Measurements from ENCODE around the gene KRTAP2-1. TPM values are rescaled to one million over a fixed set of nuclear protein-coding genes. Genes with fewer than 3 reads are reported as not detected.
"Not testable (repeated sequence)": the region's sequence is repeated elsewhere in the genome, so short reads cannot be mapped to it uniquely, and the experiment has no call there.

Gene KRTAP2-1
- polyA plus RNA-seq, 2 of the 4 experiments (the other 2 are of a cell fraction) = not detected

DNA sequence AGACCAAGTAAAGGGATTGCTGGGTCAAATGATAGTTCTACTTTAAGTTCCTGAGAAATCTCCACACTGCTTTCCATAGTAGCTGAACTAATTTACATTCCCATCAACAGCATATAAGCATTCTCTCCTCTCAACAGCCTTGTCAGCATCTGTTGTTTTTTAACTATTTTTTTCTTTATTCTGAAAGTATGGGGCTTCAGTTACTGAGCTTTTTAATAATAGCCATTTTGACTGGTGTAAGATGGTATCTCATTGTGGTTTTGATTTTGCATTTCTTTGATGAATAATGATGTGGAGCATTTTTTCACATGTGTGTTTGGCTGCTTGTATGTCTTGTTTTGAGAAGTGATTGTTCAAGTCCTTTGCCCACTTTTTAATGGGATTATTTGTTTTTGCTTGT is 5.5 kb upstream of the KRTAP2-1 start:
- no peak overlapping the region for H3K27ac ChIP-seq
- no peak overlapping the region for H3K4me2 ChIP-seq
- ATAC-seq (no peak), DNase-seq (ENCODE audit: low read depth in 1 of 2, low spot score in 1 of 2) (no peak), FAIRE-seq (peak; percentile 68)
- no peak overlapping the region for H3K4me3 ChIP-seq
- peaks cover 10% of the 10 kb centered on the region; the same call in 1 of the 3 replicates for H3K4me1 ChIP-seq
- H3K9me3 ChIP-seq = no peaks in the 10 kb centered on the region
- ChIA-PET POLR2A (no interaction called here), CTCF (interaction anchor here (1.2 kb wide), 1 partner anchor 13 kb away, joined by 3 read pairs; no protein-coding TSS in a partner anchor)
- TF ChIP-seq EHF (CRISPR knock-in tag; IDR thresholded peaks at IDR 0.05) (no peak), EHMT2 (IDR thresholded peaks at IDR 0.05; ENCODE audit: low read depth) (no peak), EP300 (IDR thresholded peaks at IDR 0.05) (no peak), MYC (IDR thresholded peaks at IDR 0.05; ENCODE audit: borderline replicate concordance, low read length) (no peak), GATA3 (IDR thresholded peaks at IDR 0.05; ENCODE audit: borderline replicate concordance) (no peak)
- TF ChIP-seq, protein P1, sequence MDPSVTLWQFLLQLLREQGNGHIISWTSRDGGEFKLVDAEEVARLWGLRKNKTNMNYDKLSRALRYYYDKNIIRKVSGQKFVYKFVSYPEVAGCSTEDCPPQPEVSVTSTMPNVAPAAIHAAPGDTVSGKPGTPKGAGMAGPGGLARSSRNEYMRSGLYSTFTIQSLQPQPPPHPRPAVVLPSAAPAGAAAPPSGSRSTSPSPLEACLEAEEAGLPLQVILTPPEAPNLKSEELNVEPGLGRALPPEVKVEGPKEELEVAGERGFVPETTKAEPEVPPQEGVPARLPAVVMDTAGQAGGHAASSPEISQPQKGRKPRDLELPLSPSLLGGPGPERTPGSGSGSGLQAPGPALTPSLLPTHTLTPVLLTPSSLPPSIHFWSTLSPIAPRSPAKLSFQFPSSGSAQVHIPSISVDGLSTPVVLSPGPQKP (IDR thresholded peaks at IDR 0.05; ENCODE audit: low read depth, low read length) = no peak

- Histone ChIP-seq H3K27ac (no peak overlapping the region), H3K4me1 (peaks cover 10% of the 10 kb centered on the region; the same call in 1 of the 3 replicates), H3K4me2 (peak overlapping the region; percentile 4; the same call in 2 of the 3 replicates), H3K9me3 (no peaks in the 10 kb centered on the region), H3K4me3 (no peak overlapping the region)
- POLR2A ChIA-PET = no interaction called here
- 8% methylated on average over 2 of the region's 2 CpGs for WGBS (ENCODE audit: missing lambda C conversion rate)
- CTCF ChIA-PET = interaction anchor here (1.4 kb wide), 1 partner anchor 9 kb away, joined by 3 read pairs; no protein-coding TSS in a partner anchor
- DNase-seq (ENCODE audit: low read depth in 1 of 2, low spot score in 1 of 2) (peak in 1 of 2 experiments; percentile 19), FAIRE-seq (peak; percentile 78), ATAC-seq (no peak; a peak in 1 of 6 replicates)
- TF ChIP-seq HOXA7 (CRISPR knock-in tag; IDR thresholded peaks at IDR 0.05) = no peak
- no peak for TF ChIP-seq NPAS2 (CRISPR knock-in tag; IDR thresholded peaks at IDR 0.05; ENCODE audit: borderline replicate concordance)
- TF ChIP-seq FOSB (CRISPR knock-in tag; IDR thresholded peaks at IDR 0.05) = no peak
- TF ChIP-seq KDM1A (IDR thresholded peaks at IDR 0.05; ENCODE audit: low read depth) = no peak
- TF ChIP-seq, protein P2, sequence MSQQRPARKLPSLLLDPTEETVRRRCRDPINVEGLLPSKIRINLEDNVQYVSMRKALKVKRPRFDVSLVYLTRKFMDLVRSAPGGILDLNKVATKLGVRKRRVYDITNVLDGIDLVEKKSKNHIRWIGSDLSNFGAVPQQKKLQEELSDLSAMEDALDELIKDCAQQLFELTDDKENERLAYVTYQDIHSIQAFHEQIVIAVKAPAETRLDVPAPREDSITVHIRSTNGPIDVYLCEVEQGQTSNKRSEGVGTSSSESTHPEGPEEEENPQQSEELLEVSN (IDR thresholded peaks at IDR 0.05; ENCODE audit: borderline replicate concordance, low read depth) = no peak
- no peak for TF ChIP-seq PHF8 (IDR thresholded peaks at IDR 0.05; ENCODE audit: borderline replicate concordance, low read depth)
These were observed 2.0 kb upstream of the KRTAP2-1 start for GRCh38 chr17:41049110-41049509.

DNA sequence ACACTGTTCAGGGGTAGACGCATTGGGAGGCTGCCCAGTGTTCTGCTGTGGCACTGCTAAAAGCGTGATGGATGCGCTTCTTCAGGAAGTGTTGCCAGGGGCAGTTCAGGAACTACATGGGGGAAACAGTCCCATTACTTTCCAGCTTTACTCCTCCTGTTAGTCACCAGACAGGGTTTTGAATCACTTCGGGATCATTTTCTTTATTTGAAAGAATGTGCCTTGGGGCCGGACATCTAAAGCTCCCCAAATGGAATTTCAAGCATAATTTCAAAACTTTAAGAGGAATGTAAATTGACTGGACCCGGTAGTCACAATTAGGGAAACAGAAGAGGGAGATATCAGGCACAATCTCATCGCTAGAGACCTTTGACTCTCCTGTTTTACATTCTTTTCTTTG is 1.3 kb upstream of the KRTAP2-1 start:
- TF ChIP-seq ZSCAN20 (CRISPR knock-in tag; IDR thresholded peaks at IDR 0.05) (no peak), CBX8 (IDR thresholded peaks at IDR 0.05) (no peak), ZC3H11A (IDR thresholded peaks at IDR 0.05) (no peak), HDAC2 (IDR thresholded peaks at IDR 0.05) (no peak), KDM5A (IDR thresholded peaks at IDR 0.05) (no peak), ZFP36 (IDR thresholded peaks at IDR 0.05; ENCODE audit: borderline replicate concordance, partially characterized antibody) (no peak), HOXA7 (CRISPR knock-in tag; IDR thresholded peaks at IDR 0.05) (no peak), MAZ (IDR thresholded peaks at IDR 0.05; ENCODE audit: borderline replicate concordance, low read depth, low read length) (no peak), EHF (CRISPR knock-in tag; IDR thresholded peaks at IDR 0.05) (no peak), ESRRA (IDR thresholded peaks at IDR 0.05; ENCODE audit: borderline replicate concordance, low read length) (no peak)
- peak overlapping the region; percentile 4; the same call in 2 of the 3 replicates for H3K4me2 ChIP-seq
- WGBS (ENCODE audit: missing lambda C conversion rate) = 49% methylated on average over 7 of the region's 7 CpGs
- no peak overlapping the region for H3K4me3 ChIP-seq
- H3K9me3 ChIP-seq = peaks cover 4% of the 10 kb centered on the region; the same call in 2 of the 3 replicates
- FAIRE-seq (no peak), ATAC-seq (peak; percentile 38 to 39; a peak in 2 of 6 replicates), DNase-seq (ENCODE audit: low read depth in 1 of 2, low spot score in 1 of 2) (no peak)
- H3K27ac ChIP-seq = no peak overlapping the region
- peaks cover 10% of the 10 kb centered on the region; the same call in 1 of the 3 replicates for H3K4me1 ChIP-seq
- ChIA-PET CTCF (interaction anchor here (1.4 kb wide), 2 partner anchors 10 to 274 kb away, joined by 3 to 10 read pairs; no protein-coding TSS in a partner anchor), POLR2A (no interaction called here)

- Histone ChIP-seq H3K4me1 (no peaks in the 10 kb centered on the region), H3K27ac (no peak overlapping the region), H3K9me3 (peaks cover 11% of the 10 kb centered on the region; the same call in 2 of the 3 replicates), H3K4me3 (no peak overlapping the region), H3K4me2 (no peak overlapping the region)
- no peak for DNase-seq (ENCODE audit: low read depth in 1 of 2, low spot score in 1 of 2)
- peak; percentile 81 for FAIRE-seq
- no peak for ATAC-seq
- POLR2A ChIA-PET = no interaction called here
- CTCF ChIA-PET = no interaction called here
- 85% methylated on average over 1 of the region's 1 CpG for WGBS (ENCODE audit: missing lambda C conversion rate)
- TF ChIP-seq, protein P3, sequence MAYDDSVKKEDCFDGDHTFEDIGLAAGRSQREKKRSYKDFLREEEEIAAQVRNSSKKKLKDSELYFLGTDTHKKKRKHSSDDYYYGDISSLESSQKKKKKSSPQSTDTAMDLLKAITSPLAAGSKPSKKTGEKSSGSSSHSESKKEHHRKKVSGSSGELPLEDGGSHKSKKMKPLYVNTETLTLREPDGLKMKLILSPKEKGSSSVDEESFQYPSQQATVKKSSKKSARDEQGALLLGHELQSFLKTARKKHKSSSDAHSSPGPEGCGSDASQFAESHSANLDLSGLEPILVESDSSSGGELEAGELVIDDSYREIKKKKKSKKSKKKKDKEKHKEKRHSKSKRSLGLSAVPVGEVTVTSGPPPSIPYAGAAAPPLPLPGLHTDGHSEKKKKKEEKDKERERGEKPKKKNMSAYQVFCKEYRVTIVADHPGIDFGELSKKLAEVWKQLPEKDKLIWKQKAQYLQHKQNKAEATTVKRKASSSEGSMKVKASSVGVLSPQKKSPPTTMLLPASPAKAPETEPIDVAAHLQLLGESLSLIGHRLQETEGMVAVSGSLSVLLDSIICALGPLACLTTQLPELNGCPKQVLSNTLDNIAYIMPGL (CRISPR knock-in tag; IDR thresholded peaks at IDR 0.05; ENCODE audit: borderline replicate concordance) = no peak
- no peak for TF ChIP-seq HOXB5 (CRISPR knock-in tag; IDR thresholded peaks at IDR 0.05)
These were observed 4.2 kb downstream of the KRTAP2-1 start for GRCh38 chr17:41042953-41043352.

DNA sequence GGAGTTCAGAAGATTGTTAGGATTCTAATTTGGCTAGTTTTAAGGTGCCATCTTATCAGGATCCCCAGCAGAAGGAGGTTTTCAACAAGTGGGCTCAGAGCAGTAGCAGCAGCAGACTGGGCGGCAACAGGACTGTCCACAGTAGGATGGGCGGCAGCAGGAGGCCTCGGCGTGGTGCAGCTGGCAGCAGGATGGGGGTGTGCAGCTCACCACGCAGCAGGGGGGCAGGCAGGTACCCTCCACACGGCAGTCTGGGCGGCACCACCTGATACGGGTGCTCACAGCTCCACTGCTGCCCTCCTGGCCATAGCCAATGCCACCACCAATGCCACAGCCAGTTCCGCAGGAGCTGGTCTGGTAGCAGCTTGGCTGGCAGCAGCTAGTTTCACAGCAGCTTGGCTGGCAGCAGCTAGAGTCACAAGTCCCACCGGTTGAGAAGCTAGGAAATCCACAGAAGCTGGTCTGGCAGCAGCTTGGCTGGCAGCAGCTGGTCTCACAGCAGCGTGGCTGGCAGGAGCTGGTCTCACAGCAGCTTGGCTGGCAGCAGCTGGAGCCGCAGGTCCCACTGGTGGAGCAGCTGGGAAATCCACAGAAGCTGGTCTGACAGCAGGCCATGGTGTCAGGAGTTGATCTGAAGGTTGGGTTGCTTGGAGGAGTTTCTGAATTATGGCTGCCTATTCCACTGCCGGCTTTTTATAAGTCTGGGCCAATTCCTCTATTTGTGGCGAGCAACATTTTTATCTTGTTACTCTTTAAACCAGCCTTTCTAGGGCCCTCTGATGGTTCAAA is 6.1 kb downstream of the KRTAP2-1 start, which contains the start of gene KRTAP1-1:
Gene KRTAP1-1 (minus strand): TSS at position 668 of the 789 bp plus-strand sequence. CDS start 53 bp downstream, at position 615.
- FAIRE-seq; H3K4me2 ChIP-seq; H3K4me3 ChIP-seq; POLR2A ChIA-PET; DNase-seq (ENCODE audit: low read depth in 1 of 2, low spot score in 1 of 2); H3K4me1 ChIP-seq; H3K27ac ChIP-seq: not testable (repeated sequence)
- WGBS (ENCODE audit: missing lambda C conversion rate) = 86% methylated on average over 13 of the region's 14 CpGs
- CTCF ChIA-PET = interaction anchor here (2.0 kb wide), 1 partner anchor 16 kb away, joined by 6 read pairs; no protein-coding TSS in a partner anchor
- ATAC-seq = peak in 1 of 2 experiments; percentile 39; a peak in 1 of 6 replicates
- peaks cover 11% of the 10 kb centered on the region; the same call in 2 of the 3 replicates for H3K9me3 ChIP-seq
